K562 (cell line): Measurements from ENCODE around the gene ABAT.

Source experiments
- EHMT2 ChIP-seq: fragments of 450-650 bp; IDR thresholded peaks from 2 replicates; pipeline ENCODE4 v1.6.1; 2018; ENCODE audit warnings: antibody characterized with exemption
- EZH2 ChIP-seq: IDR thresholded peaks from 2 replicates; pipeline ENCODE4 v1.6.1; 2012; ENCODE audit warnings: low read depth, mild to moderate bottlenecking, inconsistent platforms, low read length, borderline replicate concordance
- FOXK1 ChIP-seq: sonication (generic); formaldehyde crosslinking; IDR thresholded peaks from 2 replicates; pipeline ENCODE4 v1.8.0; 2022; ENCODE audit warnings: missing genetic modification reagents, mild to moderate bottlenecking, borderline replicate concordance
- KDM1A ChIP-seq, 2 experiments: fragments of 450-650 bp; IDR thresholded peaks; 2 replicates each; pipeline ENCODE4 v1.6.1; 2016; ENCODE audit warnings: mild to moderate bottlenecking in 2 of 2
- KLF10 ChIP-seq: fragments of 250-450 bp; sonication (Bioruptor Pico); IDR thresholded peaks from 2 replicates; pipeline ENCODE4 v1.6.1; 2021; ENCODE audit warnings: matching md5 sums
- MYC ChIP-seq, 2 experiments: fragments of 250-450 bp in 1 of 2; sonication (Bioruptor Pico) in 1 of 2; IDR thresholded peaks; 2 replicates each; pipeline versions ENCODE4 v1.5.1 to v1.6.1; 2012 to 2021; ENCODE audit warnings: low read depth in 2 of 2, borderline replicate concordance in 1 of 2, improper control_type of control experiment in 1 of 2, low read length in 1 of 2, mild to moderate bottlenecking in 1 of 2, moderate library complexity in 1 of 2
- POLR2A ChIP-seq: fragments of 450-650 bp; conservative IDR thresholded peaks from 2 replicates; pipeline ENCODE4 v1.6.1; 2016
- PTRF ChIP-seq: fragments of 450-650 bp; IDR thresholded peaks from 2 replicates; pipeline ENCODE4 v1.6.1; 2016; ENCODE audit warnings: mild to moderate bottlenecking, missing genetic modification characterization, missing compliant biosample characterization
- ZNF133 ChIP-seq: fragments of 250-450 bp; sonication (Bioruptor Pico); IDR thresholded peaks from 2 replicates; pipeline ENCODE4 v1.4.0; 2020; ENCODE audit warnings: mild to moderate bottlenecking
- ZNF232 ChIP-seq: sonication (generic); formaldehyde crosslinking; IDR thresholded peaks from 2 replicates; pipeline ENCODE4 v1.8.0; 2022; ENCODE audit warnings: mild to moderate bottlenecking, missing genetic modification reagents
- ZNF445 ChIP-seq: fragments of 250-450 bp; sonication (Bioruptor Pico); IDR thresholded peaks from 2 replicates; pipeline ENCODE4 v1.4.0; 2020; ENCODE audit warnings: low read depth, mild to moderate bottlenecking, moderate library complexity
- ZNF780A ChIP-seq: fragments of 250-450 bp; sonication (Bioruptor Pico); IDR thresholded peaks from 2 replicates; pipeline ENCODE4 v1.5.0; 2021; ENCODE audit warnings: mild to moderate bottlenecking
- TF ChIP-seq, protein P1 (sequence below), 3 experiments: IDR thresholded peaks in 2 of 3; conservative IDR thresholded peaks in 1 of 3; 2 replicates each; pipeline ENCODE4 v1.5.1; 2011 to 2012; ENCODE audit warnings: low read length in 3 of 3, mild to moderate bottlenecking in 3 of 3, control low read depth in 2 of 3, improper control_type of control experiment in 1 of 3, inconsistent platforms in 1 of 3, low read depth in 1 of 3, mixed read lengths in 1 of 3, moderate library complexity in 1 of 3; ENCODE audit not compliant: insufficient read depth in 2 of 3
- TF ChIP-seq, protein P2 (sequence below): conservative IDR thresholded peaks from 2 replicates; pipeline ENCODE4 v1.6.1; 2011; ENCODE audit warnings: low read depth, mild to moderate bottlenecking, low read length; ENCODE audit not compliant: control insufficient read depth

GRCh38 chr16:8727857-8728618 lies 53.6 kb downstream of the ABAT start:
- TF ChIP-seq, protein P1, sequence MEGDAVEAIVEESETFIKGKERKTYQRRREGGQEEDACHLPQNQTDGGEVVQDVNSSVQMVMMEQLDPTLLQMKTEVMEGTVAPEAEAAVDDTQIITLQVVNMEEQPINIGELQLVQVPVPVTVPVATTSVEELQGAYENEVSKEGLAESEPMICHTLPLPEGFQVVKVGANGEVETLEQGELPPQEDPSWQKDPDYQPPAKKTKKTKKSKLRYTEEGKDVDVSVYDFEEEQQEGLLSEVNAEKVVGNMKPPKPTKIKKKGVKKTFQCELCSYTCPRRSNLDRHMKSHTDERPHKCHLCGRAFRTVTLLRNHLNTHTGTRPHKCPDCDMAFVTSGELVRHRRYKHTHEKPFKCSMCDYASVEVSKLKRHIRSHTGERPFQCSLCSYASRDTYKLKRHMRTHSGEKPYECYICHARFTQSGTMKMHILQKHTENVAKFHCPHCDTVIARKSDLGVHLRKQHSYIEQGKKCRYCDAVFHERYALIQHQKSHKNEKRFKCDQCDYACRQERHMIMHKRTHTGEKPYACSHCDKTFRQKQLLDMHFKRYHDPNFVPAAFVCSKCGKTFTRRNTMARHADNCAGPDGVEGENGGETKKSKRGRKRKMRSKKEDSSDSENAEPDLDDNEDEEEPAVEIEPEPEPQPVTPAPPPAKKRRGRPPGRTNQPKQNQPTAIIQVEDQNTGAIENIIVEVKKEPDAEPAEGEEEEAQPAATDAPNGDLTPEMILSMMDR (IDR thresholded peaks at IDR 0.05 in 2 of 3, conservative IDR thresholded peaks at IDR 0.05 in 1 of 3; ENCODE audit: insufficient read depth in 2 of 3, low read depth in 1 of 3, low read length in 3 of 3) = no peak
- no peak for TF ChIP-seq FOXK1 (CRISPR knock-in tag)
- TF ChIP-seq KDM1A (IDR thresholded peaks at IDR 0.05) = no peak
- TF ChIP-seq, protein P2, sequence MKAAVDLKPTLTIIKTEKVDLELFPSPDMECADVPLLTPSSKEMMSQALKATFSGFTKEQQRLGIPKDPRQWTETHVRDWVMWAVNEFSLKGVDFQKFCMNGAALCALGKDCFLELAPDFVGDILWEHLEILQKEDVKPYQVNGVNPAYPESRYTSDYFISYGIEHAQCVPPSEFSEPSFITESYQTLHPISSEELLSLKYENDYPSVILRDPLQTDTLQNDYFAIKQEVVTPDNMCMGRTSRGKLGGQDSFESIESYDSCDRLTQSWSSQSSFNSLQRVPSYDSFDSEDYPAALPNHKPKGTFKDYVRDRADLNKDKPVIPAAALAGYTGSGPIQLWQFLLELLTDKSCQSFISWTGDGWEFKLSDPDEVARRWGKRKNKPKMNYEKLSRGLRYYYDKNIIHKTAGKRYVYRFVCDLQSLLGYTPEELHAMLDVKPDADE = no peak
- TF ChIP-seq ZNF232 (CRISPR knock-in tag) = no peak
- no peak for TF ChIP-seq PTRF (tag)
- no peak for TF ChIP-seq EZH2
- TF ChIP-seq MYC (IDR thresholded peaks at IDR 0.05; ENCODE audit: low read depth, low read length) = no peak
- no peak for TF ChIP-seq MYC (CRISPR knock-in tag; IDR thresholded peaks at IDR 0.05; ENCODE audit: borderline replicate concordance, low read depth)
- TF ChIP-seq POLR2A = no peak
- TF ChIP-seq ZNF445 (CRISPR knock-in tag) = no peak
- TF ChIP-seq ZNF780A = no peak
- TF ChIP-seq EHMT2 = no peak
- TF ChIP-seq ZNF133 (CRISPR knock-in tag) = no peak
- TF ChIP-seq KLF10 (CRISPR knock-in tag) = no peak
